ENCODE results near the gene AKAP12.

DNA sequence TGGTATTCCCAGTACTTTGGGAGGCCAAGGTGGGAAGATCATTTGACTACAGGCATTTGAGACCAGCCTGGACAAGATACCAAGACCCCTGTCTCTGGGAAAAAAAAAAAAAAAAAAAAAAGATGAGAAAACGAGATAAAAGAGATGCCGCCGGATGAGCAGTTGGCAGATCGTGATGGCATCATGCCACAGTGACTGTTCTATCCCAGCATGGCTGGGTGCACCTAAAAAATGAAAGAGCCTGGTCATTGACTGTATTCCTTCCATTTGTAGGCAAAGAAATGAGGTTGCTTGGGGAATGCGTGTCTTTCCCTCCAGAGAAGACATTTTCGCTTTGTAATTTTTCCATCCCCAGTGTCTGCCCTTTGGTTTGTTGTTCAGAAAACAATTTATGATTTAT lies 12.9 kb downstream of the AKAP12 start:
- TF ChIP-seq, protein P1, sequence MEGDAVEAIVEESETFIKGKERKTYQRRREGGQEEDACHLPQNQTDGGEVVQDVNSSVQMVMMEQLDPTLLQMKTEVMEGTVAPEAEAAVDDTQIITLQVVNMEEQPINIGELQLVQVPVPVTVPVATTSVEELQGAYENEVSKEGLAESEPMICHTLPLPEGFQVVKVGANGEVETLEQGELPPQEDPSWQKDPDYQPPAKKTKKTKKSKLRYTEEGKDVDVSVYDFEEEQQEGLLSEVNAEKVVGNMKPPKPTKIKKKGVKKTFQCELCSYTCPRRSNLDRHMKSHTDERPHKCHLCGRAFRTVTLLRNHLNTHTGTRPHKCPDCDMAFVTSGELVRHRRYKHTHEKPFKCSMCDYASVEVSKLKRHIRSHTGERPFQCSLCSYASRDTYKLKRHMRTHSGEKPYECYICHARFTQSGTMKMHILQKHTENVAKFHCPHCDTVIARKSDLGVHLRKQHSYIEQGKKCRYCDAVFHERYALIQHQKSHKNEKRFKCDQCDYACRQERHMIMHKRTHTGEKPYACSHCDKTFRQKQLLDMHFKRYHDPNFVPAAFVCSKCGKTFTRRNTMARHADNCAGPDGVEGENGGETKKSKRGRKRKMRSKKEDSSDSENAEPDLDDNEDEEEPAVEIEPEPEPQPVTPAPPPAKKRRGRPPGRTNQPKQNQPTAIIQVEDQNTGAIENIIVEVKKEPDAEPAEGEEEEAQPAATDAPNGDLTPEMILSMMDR (IDR thresholded peaks at IDR 0.05) = no peak
- no peak for TF ChIP-seq EZH2 (IDR thresholded peaks at IDR 0.05)
